HAP-1 (cell line): ENCODE results near the gene PYGO2.
A peak's percentile ranks its signal among the peaks of the same experiment; 100 is the strongest.

Experiments
- DNase-seq, 2 experiments: peaks; one replicate each; pipeline ENCODE4 v3.0.0-alpha.2; 2016 to 2020; ENCODE audit warnings: low spot score in 2 of 2
- H3K27me3 ChIP-seq: fragments of 250-450 bp; sonication (Bioruptor Pico); 2 replicates; pipeline ENCODE4 v1.5.1; 2020; ENCODE audit warnings: low read depth, mild to moderate bottlenecking, moderate library complexity
- H3K36me3 ChIP-seq: fragments of 250-450 bp; sonication (Bioruptor Pico); replicated peaks from 2 replicates; pipeline ENCODE4 v1.5.1; 2020; ENCODE audit warnings: mild to moderate bottlenecking
- H3K4me1 ChIP-seq: fragments of 250-450 bp; sonication (Bioruptor Pico); 2 replicates; pipeline ENCODE4 v1.5.1; 2020; ENCODE audit warnings: mild to moderate bottlenecking
- H3K4me3 ChIP-seq: fragments of 250-450 bp; sonication (Bioruptor Pico); 2 replicates; pipeline ENCODE4 v1.5.1; 2020; ENCODE audit warnings: mild to moderate bottlenecking, moderate library complexity
- H3K9me3 ChIP-seq: fragments of 250-450 bp; sonication (Bioruptor Pico); 2 replicates; pipeline ENCODE4 v1.5.1; 2020; ENCODE audit warnings: mild to moderate bottlenecking, moderate library complexity
- in situ Hi-C: fragments of 300-500 bp; cut with MboI; formaldehyde crosslinking; loops from 3 replicates; pipeline ENCODE4 v1.14.3; 2020; ENCODE audit warnings: low sequenced_read_pairs, inconsistent platforms, mixed read lengths

Gene PYGO2

GRCh38 chr1:154969860-154970452, 8.4 kb upstream of the PYGO2 start:
- Histone ChIP-seq H3K27me3 (no peaks in the 10 kb centered on the region), H3K36me3 (peaks cover 33% of the 10 kb centered on the region), H3K4me1 (peaks cover 27% of the 10 kb centered on the region), H3K4me3 (no peak overlapping the region; the same call in 1 of the 2 replicates), H3K9me3 (no peaks in the 10 kb centered on the region)
- no peak for DNase-seq
- in situ Hi-C loops, result no loop called here

GRCh38 chr1:154969246-154969645, 7.7 kb upstream of the PYGO2 start:
- DNase-seq, result no peak
- H3K27me3 ChIP-seq, result no peaks in the 10 kb centered on the region
- peaks cover 27% of the 10 kb centered on the region for H3K4me1 ChIP-seq
- H3K4me3 ChIP-seq, result no peak overlapping the region
- peaks cover 39% of the 10 kb centered on the region for H3K36me3 ChIP-seq
- H3K9me3 ChIP-seq, result no peaks in the 10 kb centered on the region
- in situ Hi-C loops, result no loop called here

DNA sequence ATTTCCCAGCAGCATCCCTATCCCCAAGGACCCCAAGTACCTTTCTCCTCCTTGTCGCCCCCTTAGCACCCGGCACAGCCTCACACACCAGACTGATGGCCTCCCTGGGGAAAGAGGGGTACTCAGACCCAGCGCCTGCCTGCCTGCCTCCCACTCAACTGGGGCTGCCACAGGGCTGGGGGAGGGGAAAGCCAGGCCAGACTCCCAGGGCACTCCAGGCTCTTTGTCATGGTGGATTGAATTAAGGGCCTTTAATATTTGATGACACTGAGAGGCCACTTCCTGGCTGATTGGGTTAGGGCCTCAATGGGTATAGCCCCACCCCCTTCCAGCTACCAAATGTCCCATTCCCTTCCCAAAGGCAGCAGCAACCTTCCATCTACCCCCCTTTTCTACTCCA, 7.1 kb upstream of the PYGO2 start:
- Histone ChIP-seq H3K36me3 (peaks cover 42% of the 10 kb centered on the region), H3K4me3 (no peak overlapping the region), H3K4me1 (peaks cover 27% of the 10 kb centered on the region), H3K9me3 (no peaks in the 10 kb centered on the region), H3K27me3 (no peaks in the 10 kb centered on the region)
- in situ Hi-C loops, result no loop called here
- no peak for DNase-seq

GRCh38 chr1:154967331-154967950, 5.9 kb upstream of the PYGO2 start:
- Histone ChIP-seq H3K9me3 (no peaks in the 10 kb centered on the region), H3K27me3 (no peaks in the 10 kb centered on the region), H3K36me3 (peaks cover 50% of the 10 kb centered on the region), H3K4me1 (peaks cover 19% of the 10 kb centered on the region), H3K4me3 (no peak overlapping the region)
- in situ Hi-C loops, result no loop called here
- no peak for DNase-seq

GRCh38 chr1:154966111-154966510, 4.5 kb upstream of the PYGO2 start:
- Histone ChIP-seq H3K4me3 (no peak overlapping the region), H3K9me3 (no peaks in the 10 kb centered on the region), H3K27me3 (no peaks in the 10 kb centered on the region), H3K36me3 (peaks cover 50% of the 10 kb centered on the region), H3K4me1 (peaks cover 11% of the 10 kb centered on the region)
- in situ Hi-C loops, result no loop called here
- DNase-seq, result no peak

DNA sequence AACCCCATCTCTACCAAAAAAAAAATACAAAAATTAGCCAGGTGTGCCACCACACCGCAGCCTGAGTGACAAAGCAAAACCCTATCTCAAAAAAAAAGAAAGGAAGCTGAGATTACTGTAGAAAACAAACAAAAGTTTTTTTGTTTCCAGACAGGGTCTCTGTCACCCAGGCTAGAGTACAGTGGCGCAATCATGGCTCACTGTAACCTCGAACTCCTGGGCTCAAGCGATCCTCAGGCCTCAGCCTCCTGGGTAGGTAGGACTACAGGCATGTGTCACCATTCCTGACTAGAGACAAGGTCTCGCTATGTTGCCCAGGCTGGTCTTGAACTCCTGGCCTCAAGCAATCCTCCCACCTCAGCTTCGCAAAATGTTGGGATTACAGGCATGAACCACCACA, 2.8 kb upstream of the PYGO2 start:
- in situ Hi-C loops, result loop anchor here (5.0 kb wide), 1 partner anchor 88 kb away; the partner anchor contains the start of gene ADAM15
- peaks cover 6% of the 10 kb centered on the region for H3K4me1 ChIP-seq
- H3K9me3 ChIP-seq, result no peaks in the 10 kb centered on the region
- H3K27me3 ChIP-seq, result no peaks in the 10 kb centered on the region
- no peak overlapping the region for H3K4me3 ChIP-seq
- no peak for DNase-seq
- peaks cover 56% of the 10 kb centered on the region for H3K36me3 ChIP-seq

DNA sequence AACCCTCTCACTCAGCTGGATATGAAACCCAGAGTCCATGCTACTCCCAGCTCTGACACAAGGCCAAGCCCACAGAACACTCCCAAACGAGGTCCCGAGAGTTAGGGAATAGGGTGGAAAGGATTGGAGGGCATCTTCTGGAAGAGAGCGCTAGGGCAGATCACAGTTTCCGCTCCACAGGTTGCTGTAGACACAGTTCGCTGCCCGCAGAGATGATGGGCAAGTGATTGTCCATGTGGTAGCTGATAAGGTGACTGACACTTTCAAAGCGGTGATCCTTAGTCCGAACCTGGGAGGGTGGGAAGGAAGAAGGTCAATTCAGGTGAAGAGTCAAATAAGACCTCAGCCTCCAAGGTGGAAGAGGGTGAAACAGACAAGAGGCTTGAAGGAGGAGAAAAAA, 2.1 kb upstream of the PYGO2 start:
- Histone ChIP-seq H3K4me1 (peaks cover 6% of the 10 kb centered on the region), H3K36me3 (peaks cover 63% of the 10 kb centered on the region), H3K9me3 (no peaks in the 10 kb centered on the region), H3K27me3 (no peaks in the 10 kb centered on the region), H3K4me3 (no peak overlapping the region)
- DNase-seq, result no peak
- in situ Hi-C loops, result loop anchor here (5.0 kb wide), 1 partner anchor 89 kb away; the partner anchor contains the start of gene ADAM15

- in situ Hi-C loops, result loop anchor here (5.0 kb wide), 1 partner anchor 89 kb away; the partner anchor contains the start of gene ADAM15
- no peaks in the 10 kb centered on the region for H3K27me3 ChIP-seq
- no peaks in the 10 kb centered on the region for H3K9me3 ChIP-seq
- peak overlapping the region; percentile 96 for H3K4me3 ChIP-seq
- peaks cover 6% of the 10 kb centered on the region for H3K4me1 ChIP-seq
- no peak for DNase-seq
- peaks cover 63% of the 10 kb centered on the region for H3K36me3 ChIP-seq
Observed at GRCh38 chr1:154962795-154963330, 1.3 kb upstream of the PYGO2 start.

DNA sequence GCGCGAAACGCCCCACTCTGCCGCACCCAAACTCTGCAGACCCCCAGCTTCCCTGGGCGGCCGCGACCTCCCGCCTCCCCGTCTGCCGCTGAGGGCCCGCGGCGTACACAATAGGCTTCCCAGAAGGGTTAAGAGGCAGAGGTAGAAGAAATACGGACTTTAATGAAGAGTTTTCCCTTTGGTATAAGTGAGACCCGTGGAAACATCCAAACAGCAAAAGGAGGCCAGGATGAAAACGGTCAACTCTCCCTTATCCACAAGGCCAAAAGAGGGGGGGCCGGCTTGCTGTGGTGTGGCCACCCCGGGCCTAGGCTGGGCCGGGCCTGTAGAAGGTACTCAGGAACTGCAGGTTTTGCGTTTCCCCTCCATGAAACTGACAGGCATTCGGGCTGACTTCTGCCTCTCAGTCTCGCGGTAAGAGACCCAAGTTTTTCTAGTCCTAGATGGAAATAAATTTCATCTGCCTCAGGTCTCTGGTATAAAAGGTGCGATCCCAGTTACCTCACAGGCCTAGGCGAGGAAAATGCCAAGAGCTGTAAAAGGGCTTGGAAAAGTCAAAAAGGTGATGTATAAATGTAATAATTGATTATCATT, 671 bp upstream of the PYGO2 start:
- in situ Hi-C loops, result loop anchor here (5.0 kb wide), 1 partner anchor 90 kb away; the partner anchor contains the start of gene ADAM15
- H3K4me3 ChIP-seq, result peak overlapping the region; percentile 96
- H3K4me1 ChIP-seq, result peaks cover 6% of the 10 kb centered on the region
- no peaks in the 10 kb centered on the region for H3K27me3 ChIP-seq
- no peak for DNase-seq
- H3K9me3 ChIP-seq, result no peaks in the 10 kb centered on the region
- H3K36me3 ChIP-seq, result peaks cover 57% of the 10 kb centered on the region

GRCh38 chr1:154960446-154961136, 991 bp downstream of the PYGO2 start:
- peaks cover 43% of the 10 kb centered on the region for H3K36me3 ChIP-seq
- H3K4me1 ChIP-seq, result peaks cover 14% of the 10 kb centered on the region
- no peak for DNase-seq
- in situ Hi-C loops, result loop anchor here (5.0 kb wide), 1 partner anchor 92 kb away; the partner anchor contains the start of gene ADAM15
- peak overlapping the region; percentile 96 for H3K4me3 ChIP-seq
- H3K27me3 ChIP-seq, result no peaks in the 10 kb centered on the region
- H3K9me3 ChIP-seq, result no peaks in the 10 kb centered on the region

- in situ Hi-C loops, result no loop called here
- H3K4me3 ChIP-seq, result no peak overlapping the region
- H3K36me3 ChIP-seq, result peaks cover 31% of the 10 kb centered on the region
- no peaks in the 10 kb centered on the region for H3K27me3 ChIP-seq
- H3K4me1 ChIP-seq, result peaks cover 24% of the 10 kb centered on the region
- H3K9me3 ChIP-seq, result no peaks in the 10 kb centered on the region
- no peak for DNase-seq
Observed at GRCh38 chr1:154959426-154959780, 2.2 kb downstream of the PYGO2 start.

DNA sequence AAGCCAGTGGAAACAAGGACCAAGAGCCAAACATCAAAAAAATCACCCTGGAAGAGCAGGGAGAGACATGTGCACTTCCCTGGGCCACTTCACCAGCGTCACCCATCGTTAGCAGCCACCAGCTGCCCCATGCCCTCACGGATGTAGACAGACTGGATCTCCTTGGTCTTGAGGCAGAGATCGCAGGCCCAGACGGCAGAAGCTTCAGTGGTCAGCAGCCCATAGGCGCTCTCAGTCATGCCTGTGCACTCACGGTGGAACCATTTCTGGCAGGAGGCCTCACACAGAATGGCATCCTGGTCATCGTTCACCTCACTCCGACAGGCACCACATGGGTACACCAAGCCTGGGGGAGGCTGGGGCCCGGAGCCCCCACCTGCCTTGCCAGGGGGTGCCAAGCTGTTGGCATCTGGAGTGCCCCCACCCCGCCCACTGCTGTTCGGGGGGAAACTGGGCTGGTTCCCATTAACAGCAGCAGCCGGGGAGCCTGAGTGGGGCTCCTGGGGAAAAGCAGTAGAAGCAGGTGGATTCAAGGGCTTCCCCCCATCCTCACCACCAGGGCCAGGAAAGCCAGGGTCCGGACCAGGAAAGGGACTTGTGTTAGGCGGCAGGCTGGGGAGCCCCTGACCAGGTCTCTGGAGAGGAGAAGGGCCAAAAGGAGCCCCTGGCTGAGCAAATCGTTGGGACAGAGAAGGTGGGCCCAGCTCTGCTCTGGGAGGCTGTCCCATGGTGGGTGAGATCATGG, 2.7 kb downstream of the PYGO2 start:
- no peaks in the 10 kb centered on the region for H3K27me3 ChIP-seq
- in situ Hi-C loops, result no loop called here
- peaks cover 29% of the 10 kb centered on the region for H3K36me3 ChIP-seq
- peaks cover 25% of the 10 kb centered on the region for H3K4me1 ChIP-seq
- H3K9me3 ChIP-seq, result no peaks in the 10 kb centered on the region
- no peak for DNase-seq
- no peak overlapping the region for H3K4me3 ChIP-seq

DNA sequence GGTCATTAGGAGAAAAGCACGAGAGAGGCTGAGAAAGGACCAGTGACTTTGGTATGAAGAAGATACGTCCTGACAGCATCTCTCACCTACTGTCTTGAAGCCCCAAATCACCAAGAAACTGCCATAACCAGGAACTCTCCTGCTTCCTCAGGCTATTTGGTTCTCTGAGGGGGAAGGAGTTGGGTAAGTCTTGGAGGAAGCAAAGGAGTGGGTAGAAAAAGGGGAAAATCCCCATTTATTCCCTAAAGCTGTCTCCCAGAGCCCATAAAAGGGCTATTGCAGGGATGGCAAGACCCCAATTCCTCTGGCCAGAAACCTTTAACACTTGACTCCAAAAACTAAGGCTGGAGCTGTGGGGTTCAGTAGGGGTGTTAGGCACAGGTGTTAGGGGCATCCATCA, 3.5 kb downstream of the PYGO2 start:
- Histone ChIP-seq H3K9me3 (no peaks in the 10 kb centered on the region), H3K36me3 (peaks cover 21% of the 10 kb centered on the region), H3K27me3 (no peaks in the 10 kb centered on the region), H3K4me3 (no peak overlapping the region), H3K4me1 (peaks cover 25% of the 10 kb centered on the region)
- DNase-seq, result no peak
- in situ Hi-C loops, result no loop called here
